ENCODE results near the gene DNAH17. TPM values are rescaled to one million over a fixed set of nuclear protein-coding genes. Genes with fewer than 3 reads are reported as not detected.

Gene DNAH17
- total and polyA plus RNA-seq, 8 donors, result 0.64 to 7.2 (median 3.6) TPM

- intact Hi-C loops (cut with DNase I), result no loop called here
- H3K27ac ChIP-seq, result peak overlapping the region in 1 of 2 donors; percentile 68
- H3K4me1 ChIP-seq, result peaks cover 0 to 40% of the 10 kb centered on the region in 2 donors
- no peak for TF ChIP-seq CTCF (IDR thresholded peaks at IDR 0.05)
- DNase-seq (no peak), ATAC-seq (no peak)
- H3K36me3 ChIP-seq, result no peaks in the 10 kb centered on the region
- no peak overlapping the region for H3K4me3 ChIP-seq
- no peaks in the 10 kb centered on the region for H3K27me3 ChIP-seq
- H3K9me3 ChIP-seq, result no peaks in the 10 kb centered on the region
Measured at GRCh38 chr17:78598013-78598471, 20.8 kb upstream of the DNAH17 start.

DNA sequence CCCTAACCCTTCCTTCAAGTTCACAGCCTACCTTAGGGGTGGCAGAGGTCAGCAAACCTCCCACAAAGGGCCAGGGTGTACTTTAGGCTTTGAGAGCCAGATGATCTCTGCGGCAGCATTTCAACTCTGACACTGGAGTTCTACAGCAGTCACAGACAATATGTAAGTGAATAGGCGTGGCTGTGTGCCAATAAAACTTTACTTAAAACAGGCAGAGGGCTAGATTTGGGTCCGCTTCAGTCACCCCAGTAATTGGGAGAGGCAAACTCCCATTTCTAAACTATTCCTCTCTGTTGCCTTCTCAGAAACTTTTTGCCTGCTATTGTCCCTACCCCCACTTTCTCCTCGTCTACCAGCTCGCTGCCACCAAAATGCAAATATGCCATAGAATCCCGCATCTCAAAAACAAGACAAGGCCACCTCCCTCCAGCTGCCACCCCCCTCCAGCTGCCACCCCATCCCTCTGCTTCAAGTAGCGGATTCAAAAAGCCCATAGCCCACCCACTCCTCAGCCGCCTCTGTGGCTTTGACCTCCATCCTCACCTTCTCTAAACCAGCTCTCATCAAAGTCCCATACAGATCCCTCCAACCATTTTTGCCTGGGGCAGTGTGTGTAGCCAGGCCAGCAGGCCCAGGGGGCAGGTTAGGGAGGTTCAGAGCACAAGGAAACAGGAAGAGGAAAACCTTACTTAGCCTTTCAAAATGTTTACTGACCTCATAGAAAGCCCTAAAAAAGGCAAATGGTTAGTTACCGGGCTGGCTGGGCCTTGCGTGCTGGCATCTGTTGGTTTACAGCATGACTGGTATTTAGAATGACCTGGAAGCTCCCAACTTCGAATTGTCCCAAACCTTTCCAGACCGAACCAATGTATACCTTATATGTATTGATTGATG lies 19.9 kb upstream of the DNAH17 start:
- ATAC-seq, result no peak
- no peaks in the 10 kb centered on the region for H3K36me3 ChIP-seq
- intact Hi-C loops (cut with DNase I), result no loop called here
- H3K27ac ChIP-seq, result peak overlapping the region in 1 of 2 donors; percentile 68
- H3K9me3 ChIP-seq, result no peaks in the 10 kb centered on the region
- H3K4me1 ChIP-seq, result peaks cover 0 to 50% of the 10 kb centered on the region in 2 donors
- H3K4me3 ChIP-seq, result no peak overlapping the region
- no peak for DNase-seq
- H3K27me3 ChIP-seq, result no peaks in the 10 kb centered on the region
- no peak for TF ChIP-seq CTCF (IDR thresholded peaks at IDR 0.05)

- H3K4me3 ChIP-seq, result no peak overlapping the region
- H3K36me3 ChIP-seq, result no peaks in the 10 kb centered on the region
- peaks cover 0 to 68% of the 10 kb centered on the region in 2 donors for H3K4me1 ChIP-seq
- DNase-seq (no peak), ATAC-seq (no peak)
- intact Hi-C loops (cut with DNase I), result no loop called here
- H3K27ac ChIP-seq, result no peak overlapping the region
- no peaks in the 10 kb centered on the region for H3K9me3 ChIP-seq
- no peaks in the 10 kb centered on the region for H3K27me3 ChIP-seq
- TF ChIP-seq CTCF (IDR thresholded peaks at IDR 0.05), result no peak
Measured at GRCh38 chr17:78595135-78595810, 18.1 kb upstream of the DNAH17 start.

DNA sequence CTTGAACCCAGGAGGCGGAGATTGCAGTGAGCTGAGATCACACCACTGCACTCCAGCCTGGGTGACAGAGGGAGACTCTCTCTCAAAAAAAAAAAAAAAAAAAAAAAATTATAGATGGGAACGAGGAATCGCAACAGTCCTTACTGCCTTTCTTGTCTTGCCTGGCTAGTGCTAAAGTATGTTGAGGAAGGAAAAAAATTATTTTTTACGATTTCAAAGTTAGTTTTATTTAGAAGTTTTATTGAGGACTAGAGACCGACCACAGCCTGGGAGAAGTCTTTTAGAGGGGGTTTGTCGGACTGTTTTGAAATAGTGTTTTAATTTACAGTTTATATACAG lies 15.8 kb upstream of the DNAH17 start:
- H3K27ac ChIP-seq, result peak overlapping the region; percentile 72 to 93
- ATAC-seq, result peak; percentile 11

More for the DNA sequence above, 15.8 kb upstream of the DNAH17 start:
- Histone ChIP-seq H3K4me3 (peak overlapping the region in 1 of 2 donors; percentile 4), H3K27me3 (no peaks in the 10 kb centered on the region), H3K4me1 (peaks cover 0 to 71% of the 10 kb centered on the region in 2 donors), H3K9me3 (no peaks in the 10 kb centered on the region), H3K36me3 (no peaks in the 10 kb centered on the region)
- TF ChIP-seq CTCF (IDR thresholded peaks at IDR 0.05), result no peak
- intact Hi-C loops (cut with DNase I), result no loop called here
- DNase-seq, result no peak
